GM21529 (cell line): ENCODE measurements around the gene PHF23.
A peak's percentile ranks its signal among the peaks of the same experiment; 100 is the strongest.

Source experiments
- ATAC-seq: cut with Tn5 transposase; IDR thresholded peaks from one replicate; pipeline ENCODE4 v1.9.1; 2021; ENCODE audit not compliant: unreplicated experiment

The PHF23 gene

DNA sequence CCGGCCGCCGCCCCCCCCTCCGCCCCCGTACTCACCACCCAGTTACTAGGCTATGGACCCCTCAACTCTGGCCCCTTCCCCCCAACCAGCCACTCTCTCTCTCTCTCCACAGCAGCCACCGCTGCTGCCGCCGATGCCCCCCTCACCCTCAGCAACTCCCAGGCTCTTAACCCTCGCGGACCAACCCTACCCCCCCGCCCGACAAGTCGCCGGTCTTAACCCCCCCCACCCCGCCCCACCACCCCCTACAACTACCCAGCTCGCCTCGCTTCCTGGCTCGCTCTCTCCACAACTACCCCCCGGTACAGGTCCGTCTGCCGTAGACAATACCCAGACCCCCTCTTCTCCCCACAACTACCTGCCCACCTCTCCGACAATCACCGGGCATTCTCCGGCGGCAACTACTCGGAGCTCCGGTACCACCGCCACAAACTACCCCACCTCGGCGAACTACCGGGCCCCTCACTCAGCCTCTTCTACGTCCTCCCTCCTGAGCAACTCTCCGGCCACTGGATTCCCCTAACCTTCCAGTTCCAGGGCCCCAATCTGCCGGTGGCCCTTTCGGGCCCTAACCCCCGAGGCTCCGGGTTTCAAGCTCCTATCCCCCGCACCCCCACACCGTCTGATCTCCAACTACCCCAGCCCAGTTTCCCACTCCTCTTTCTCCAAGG lies 702 bp downstream of the PHF23 start:
- no peak for ATAC-seq

DNA sequence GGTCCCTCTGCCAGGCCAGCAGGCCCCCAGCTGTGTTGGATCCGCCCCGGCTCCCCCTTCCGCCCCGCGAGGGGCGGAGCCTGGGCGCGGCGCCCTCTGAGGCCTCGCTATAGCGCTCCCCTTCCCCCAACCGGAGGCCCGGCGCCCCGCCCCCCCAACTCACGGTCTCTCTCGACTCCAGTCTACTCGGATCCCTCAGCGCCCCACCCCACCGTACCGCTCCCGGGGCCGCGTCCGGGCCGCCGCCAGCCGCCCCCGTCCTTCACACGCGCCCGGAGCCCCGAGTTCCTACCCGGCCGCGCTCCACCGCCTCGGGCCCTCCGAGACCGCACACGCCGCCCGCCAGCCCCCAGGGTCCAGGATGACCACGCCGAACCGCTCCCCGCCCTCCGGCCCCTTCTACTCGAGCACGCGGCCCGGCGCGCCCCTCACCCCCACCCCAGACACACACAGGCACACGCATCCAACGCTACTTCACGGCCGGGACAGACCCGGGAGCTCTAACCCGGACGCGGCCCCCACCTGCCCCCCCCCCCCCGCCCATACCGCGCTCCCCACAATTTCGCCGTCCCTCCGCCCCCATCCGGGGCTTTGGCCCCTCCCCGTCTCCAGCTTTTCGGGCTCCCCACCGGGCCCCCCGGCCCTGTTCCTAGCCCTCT lies 1.4 kb downstream of the PHF23 start:
- no peak for ATAC-seq

DNA sequence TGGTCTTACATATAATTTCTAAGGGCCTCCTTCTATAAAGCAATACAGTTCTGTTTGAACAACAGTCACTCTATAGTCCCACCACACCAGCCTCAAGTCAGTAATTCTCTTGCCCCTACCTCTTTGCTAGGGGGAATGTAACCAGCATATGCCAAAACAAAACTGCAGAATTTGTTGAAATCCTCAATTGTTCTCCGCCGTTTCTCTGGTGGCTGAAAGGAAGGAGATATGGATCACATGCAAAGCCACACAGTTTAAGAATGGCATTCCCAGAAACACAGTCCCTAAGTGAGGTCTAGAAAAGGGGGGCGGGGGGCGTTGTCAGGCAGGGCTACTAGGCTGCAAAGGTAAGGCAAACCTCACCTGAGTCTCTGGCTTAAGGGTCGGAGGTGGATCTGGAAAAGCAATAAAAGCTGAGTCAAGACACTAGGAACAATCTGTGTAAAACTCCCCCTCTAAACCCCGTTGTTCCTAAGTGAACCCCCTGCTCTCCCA lies 1.9 kb downstream of the PHF23 start:
- no peak for ATAC-seq

DNA sequence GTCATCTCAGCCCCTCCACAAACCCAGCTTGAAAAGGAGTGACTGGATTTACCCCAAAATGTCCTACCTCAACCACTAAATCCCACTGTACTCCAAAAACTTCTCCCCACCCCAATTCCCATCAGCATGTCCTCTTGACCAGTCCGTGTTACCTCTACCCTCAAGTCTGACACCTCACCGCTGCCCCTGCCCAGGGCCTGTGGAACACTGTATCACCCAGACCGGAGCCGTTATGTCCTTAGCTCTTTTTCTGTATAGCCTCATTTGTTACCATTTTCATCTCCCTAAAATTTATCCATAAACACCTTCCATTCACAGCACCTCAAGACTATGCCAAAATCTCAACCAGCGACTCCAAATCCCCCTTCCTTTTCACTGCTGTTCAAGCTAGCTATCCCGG lies 2.4 kb downstream of the PHF23 start:
- no peak for ATAC-seq

DNA sequence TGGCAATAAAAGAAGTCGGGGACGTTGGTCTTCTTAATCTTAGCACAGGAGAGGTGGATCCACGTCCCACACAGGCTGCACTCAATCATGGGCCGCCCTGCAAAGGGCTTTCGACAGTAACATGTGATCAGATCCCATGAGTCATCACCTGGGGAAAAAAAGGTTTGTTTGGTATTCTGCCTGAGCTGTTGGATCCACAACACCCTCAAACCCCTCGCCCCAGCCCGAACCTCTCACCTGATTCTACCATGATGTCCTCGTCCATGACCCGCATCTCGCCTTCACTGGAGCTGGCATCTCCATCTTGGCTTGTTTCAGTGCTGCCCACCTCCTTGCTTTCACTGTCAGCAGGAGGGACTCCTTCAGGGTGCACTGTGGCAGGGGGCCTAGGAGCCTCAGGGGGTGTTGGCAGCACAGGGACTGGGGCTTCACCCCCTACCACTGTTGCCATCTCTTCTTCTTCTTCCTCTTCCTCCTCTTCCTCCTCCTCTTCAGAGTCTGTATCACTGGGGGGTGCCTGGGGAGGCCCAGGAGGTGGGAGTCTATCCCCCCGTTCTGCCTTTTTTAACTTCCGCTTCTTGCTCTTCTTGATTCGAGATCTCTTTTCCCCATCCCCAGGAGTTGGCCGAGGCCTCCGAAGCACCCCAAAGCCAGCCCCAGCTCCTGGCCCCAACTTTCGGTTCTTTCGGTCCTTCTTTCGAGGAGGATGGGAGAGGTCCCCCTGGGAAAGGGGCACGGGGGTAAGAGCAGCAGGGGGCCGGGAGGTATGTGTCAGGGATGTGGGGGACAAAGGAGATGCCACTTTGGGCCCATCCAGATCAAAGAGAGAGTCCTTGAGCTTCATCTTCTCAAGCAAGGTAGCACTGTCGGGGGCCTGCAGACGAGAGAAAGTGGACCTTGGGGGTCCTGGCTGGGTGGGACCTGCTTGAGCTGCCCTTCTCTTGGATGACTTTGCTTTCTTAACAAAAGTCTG lies 3.3 kb downstream of the PHF23 start:
- ATAC-seq = no peak

DNA sequence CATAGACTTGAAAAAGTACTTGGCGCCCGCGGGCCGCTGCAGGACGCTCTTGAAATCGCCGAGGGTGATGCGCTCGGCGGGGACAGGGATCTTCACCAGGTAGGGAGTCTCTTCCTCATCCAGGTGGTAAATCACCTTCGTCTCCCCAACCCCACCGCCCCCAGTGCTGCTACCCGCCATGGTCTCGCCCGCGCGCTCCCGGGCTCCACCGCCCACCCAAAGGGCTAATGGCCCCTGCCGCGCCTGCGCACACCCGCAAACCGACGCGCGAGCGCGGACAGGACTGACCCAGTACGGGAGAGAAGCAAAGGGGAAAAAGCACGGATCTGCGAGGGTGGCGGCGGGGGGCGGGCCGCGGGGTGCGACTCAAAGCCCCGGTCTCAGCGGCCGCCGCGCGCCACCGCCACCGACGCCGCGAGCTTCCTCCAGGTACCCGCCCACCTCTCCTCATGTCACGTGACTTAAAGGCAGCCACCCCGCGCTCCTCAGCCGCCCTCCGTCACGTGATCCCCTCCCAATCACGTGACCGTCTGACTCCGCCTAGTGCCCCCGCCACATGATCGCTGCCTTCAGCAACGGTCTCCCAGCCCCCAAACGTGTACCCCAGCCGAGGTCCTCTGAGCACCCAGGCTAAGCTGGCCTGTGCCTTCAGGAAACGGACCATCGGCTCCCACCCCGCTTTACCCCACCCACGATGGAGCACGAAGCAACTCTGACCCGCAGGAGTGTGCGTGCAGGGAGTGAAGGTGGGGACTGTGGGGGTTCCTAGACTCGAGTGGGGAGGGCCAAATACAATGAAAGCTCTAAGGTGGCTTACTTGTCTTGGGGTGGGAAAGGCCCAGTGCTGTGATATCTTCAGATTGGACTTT lies 4.9 kb downstream of the PHF23 start, which contains the start of gene DVL2:
Gene DVL2, minus strand, starts transcription at position 435 of the 869 bp plus-strand sequence. Its CDS starts 255 bp downstream, at position 180.
- peak; percentile 54 for ATAC-seq

DNA sequence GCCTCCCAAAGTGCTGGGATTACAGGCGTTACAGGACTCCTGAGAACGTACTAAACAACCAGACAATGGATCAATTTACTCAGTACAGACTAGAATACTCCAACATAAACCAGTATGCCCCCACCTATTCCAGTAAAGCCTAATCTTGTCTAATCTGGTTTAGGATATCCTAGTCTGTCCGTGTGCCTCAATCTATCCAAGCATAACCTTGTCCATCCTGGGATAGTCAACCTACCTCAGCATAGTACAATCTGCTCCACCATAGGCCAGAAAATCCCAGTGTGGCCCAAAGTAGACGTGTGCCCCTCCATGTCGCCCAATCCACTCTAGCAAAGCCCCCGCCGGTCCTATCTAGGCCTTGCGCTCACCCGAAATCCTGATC lies 5.6 kb downstream of the PHF23 start:
- no peak for ATAC-seq

DNA sequence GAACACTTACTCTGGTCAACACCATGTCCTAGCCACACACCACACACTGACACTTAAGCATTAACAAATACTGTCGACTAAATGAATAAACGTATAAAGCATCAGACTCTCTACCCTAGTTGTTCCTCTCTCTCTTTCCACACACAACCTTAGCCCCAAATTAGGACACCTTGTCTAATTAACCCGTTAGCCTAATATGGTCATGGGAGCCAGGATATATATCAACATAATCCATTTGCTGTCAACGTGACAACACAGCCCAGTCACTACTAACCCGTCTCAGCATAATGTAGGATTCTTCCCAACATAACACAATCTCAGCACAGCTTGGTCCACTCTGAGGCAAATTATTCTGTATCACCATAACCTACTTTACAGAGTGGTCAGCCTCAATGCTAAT lies 7.1 kb downstream of the PHF23 start:
- ATAC-seq = no peak

DNA sequence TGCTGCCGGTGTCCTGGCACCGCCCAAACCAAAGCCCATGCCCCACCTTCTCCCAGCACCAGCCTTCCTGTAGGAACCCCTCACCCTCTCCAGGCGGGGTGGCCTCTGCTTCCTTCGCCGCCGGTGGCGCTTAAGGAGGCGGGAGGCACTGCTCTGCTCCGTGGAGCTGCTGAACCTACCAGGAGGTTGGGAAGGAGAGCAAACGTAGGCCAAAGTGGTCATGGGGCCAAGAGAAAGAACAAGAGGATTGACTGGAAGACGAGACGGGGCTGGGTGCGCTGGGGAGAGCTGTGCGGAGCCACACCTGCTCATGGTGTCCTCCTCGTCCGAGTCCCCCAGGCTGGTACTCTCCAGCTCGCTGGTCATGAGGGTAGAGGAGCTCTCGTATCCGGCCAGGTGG lies 9.8 kb downstream of the PHF23 start:
- no peak for ATAC-seq

DNA sequence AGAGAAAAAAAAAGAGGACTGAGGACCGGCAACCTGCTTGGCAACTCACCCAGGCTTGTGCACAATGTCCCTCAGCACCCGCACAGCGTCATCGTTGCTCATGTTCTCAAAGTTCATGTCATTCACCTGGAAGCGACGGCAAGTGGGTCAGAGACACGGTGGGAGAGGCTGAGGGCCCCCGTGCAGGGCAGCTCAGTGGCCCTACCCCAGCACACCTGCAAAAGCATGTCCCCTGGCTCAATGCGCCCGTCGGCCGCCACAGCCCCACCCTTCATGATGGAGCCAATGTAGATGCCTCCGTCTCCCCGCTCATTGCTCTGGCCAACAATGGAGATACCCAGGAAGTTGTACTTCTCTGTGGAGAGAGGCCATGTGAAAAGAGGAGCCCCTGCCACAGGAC lies 10.3 kb downstream of the PHF23 start:
- ATAC-seq = no peak

DNA sequence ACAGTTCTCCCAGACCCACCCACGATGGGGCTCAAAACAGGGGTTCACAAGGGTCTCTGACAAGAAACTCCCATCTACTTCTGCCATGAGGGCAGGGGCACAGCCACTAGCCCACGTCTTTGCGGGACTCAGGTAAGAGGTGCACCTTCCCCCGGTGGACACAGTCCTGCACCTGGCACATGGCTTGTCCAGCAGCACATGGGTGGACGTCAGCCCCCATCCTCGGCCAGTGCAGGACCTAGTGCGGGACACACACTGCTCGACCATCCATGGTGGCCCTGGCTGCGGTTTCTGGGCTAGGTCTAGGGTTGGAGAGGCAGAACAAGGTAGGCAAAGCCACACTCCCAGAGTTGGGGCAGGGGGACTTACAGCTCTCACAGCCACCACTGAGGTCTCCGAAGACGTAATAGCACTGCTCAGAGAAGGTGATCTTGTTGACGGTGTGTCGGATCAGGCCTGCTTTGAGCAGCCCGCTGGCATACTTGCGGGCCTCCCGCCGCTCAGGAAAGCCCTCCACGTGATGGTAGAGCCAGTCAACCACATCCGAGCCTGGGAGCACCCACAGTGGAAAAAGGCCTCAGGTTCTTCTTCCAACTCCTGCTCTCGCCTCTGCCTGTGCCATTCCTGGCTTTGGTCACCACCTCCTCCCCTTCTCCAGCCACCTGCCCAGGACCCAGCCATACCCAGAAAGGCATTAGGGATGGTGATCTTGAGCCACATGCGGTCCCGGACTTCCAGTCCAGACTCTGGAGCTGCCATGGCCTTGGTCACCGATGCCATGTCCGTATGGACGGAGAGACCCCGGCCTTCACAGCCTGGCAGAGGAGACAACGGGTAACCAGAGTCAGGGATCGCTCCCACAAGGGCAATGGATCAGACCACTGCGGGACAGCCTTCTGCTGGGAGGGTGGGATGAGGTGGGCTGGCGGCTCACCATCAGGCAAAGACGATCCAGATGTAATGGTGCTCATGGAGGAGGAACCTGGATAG lies 12.2 kb downstream of the PHF23 start:
- no peak for ATAC-seq

DNA sequence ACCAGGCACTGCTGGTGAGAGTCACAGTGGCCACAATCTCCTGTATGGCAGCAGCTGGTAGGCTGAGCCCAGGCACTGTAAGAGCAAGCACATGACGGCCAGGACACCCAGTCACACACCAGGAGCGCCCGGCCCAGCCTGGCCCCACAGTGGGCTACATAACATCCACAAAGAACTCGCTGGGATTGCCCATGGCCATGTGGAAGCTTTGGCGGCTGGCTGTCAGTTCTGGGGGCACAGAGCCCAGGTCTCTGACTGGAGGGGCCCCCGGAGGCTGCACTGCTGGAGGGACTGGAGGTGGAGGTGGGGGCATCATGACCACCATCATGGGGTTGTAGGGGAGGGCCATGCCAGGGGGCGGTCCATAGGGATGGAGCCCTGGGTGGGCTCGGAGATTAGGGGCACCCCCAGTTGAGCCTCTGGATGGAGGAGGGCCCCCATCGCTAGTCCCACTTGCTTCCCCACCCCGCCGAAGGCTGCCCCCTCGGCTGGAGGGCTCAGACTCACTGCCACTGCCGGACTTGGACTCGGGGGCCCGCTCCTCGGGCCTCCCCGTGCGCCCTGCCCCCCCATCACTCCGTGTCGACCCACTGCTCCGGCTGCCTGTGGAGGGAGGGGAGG lies 13.4 kb downstream of the PHF23 start:
- ATAC-seq = no peak

DNA sequence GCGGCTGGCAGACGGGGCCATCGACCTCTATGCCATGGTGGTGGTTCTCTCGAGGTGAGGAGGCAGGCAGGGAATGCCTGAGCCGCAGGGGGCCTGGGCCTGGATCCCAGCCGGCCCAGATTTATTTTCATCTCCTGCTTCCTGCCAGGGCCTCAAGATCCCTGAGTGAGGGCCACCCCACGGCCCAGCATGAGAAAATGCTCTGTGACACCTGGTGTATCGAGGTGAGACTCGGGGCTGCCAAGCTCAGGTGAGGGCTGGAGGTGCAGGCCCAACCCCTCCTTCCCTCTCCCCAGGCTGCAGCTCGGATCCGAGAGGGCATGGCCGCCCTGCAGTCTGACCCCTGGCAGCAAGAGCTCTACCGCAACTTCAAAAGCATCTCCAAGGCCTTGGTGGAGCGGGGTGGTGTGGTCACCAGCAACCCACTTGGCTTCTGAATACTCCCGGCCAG lies 14.6 kb downstream of the PHF23 start:
- ATAC-seq = no peak

DNA sequence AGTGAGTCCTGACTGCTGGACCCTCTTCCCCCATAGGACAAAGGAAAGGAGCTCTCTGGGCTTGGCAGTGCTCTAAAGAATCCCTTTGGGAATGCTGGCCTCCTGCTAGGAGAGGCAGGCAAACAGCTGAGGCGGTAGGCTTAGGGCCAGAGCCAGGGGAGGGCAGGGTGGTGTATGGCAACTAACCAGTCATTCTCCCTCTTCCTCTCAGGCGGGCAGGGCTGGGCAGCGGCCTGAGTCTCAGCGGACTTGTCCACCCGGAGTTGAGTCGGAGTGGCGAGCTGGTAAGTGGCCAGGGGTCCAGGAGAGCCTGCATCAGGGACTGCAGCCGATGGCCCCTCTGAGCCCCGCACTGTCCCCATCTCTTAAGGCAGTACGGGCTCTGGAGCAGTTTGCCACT lies 15.1 kb downstream of the PHF23 start:
- ATAC-seq = no peak

DNA sequence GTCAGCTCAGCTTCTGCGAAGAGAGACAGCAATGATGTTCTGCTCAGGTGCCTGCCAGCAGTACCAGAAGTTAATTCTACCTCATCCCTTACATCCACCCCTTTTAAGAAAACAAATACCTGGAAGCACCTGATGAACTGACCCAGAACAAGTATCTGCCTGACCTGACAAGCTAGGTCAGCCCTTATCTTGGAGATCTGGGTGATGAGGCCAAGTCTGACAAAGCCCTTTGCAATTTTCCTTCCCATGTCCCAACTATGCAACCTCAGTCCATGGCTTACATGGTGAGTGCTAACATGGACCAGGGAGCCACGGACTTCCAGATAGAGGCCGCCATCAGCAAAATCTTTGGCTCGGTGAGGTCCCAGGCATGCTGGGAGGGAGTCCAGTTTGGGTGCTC lies 15.9 kb downstream of the PHF23 start:
- ATAC-seq = no peak

DNA sequence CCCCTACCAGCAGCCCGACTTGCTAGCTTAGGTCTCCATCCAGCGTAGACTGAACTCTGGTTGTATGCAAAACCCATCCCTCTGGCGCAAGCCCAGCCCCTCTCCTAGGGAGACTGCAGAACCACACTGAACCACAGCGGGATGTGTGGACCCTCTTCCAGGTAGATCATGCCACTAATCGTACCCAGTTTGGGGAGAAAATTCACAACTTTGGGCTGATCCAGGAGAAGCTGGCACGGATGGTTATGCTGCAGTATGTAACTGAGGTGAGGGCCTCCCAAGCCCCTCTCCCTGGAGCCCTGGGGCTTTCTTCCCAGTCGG lies 16.3 kb downstream of the PHF23 start:
- no peak for ATAC-seq

DNA sequence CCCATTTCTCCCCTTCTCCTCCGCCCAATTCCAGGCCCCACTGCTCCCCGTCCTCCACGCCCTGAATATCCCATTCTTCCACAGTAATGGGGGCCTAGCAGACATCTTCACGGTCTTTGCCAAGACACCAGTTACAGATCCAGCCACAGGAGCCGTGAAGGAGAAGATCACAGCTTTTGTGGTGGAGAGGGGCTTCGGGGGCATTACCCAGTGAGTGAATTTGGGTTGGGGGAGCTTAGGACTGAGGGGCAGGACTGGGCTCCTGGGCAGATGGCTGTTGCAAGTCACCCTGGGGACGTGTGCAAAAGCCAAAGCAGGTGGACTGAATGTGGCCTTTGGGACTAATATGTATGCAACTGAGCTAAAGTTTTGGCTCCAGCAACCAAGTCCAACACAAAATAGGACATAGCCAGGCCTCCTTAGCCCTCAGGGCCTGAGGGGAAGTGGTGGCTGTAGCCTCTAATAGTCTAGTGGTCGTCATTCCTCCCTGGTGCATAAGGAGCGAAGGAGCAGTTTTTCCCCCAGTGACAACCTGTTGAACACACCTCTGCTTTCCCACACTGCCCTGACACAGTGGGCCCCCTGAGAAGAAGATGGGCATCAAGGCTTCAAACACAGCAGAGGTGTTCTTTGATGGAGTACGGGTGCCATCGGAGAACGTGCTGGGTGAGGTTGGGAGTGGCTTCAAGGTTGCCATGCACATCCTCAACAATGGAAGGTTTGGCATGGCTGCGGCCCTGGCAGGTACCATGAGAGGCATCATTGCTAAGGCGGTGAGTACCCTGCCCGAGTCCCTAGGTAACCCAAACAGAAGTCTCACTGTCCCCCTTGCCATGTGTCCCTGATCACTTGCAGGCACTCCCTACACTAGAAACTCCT lies 16.9 kb downstream of the PHF23 start:
- no peak for ATAC-seq
